DND-41 (cell line): ENCODE measurements around the gene MAGEB3.

Source experiments
- ATAC-seq: fragments of 200-7000 bp; cut with Tn5 transposase; 3 replicates; pipeline ENCODE4 v1.9.1; 2021; ENCODE audit warnings: low read depth; ENCODE audit not compliant: insufficient read depth
- DNase-seq: peaks from one replicate; pipeline ENCODE4 v3.0.0-alpha.2; 2020
- H2AFZ ChIP-seq: 2 replicates; pipeline ENCODE4 v1.6.0; 2012; ENCODE audit warnings: low read depth, low read length
- H3K27ac ChIP-seq: 2 replicates; pipeline ENCODE4 v1.5.1; 2012; ENCODE audit warnings: low read length, inconsistent platforms
- H3K27me3 ChIP-seq: fragments of 200-600 bp; sonication (generic); 2 replicates; pipeline ENCODE4 v1.6.0; 2012; ENCODE audit warnings: low read length, mild to moderate bottlenecking, inconsistent platforms; ENCODE audit not compliant: insufficient read depth, poor library complexity
- H3K36me3 ChIP-seq: 2 replicates; pipeline ENCODE4 v1.5.1; 2012; ENCODE audit warnings: low read length, inconsistent platforms; ENCODE audit not compliant: insufficient read depth
- H3K4me1 ChIP-seq: 2 replicates; pipeline ENCODE4 v1.5.1; 2012; ENCODE audit warnings: mild to moderate bottlenecking, low read length; ENCODE audit not compliant: insufficient read depth
- H3K4me2 ChIP-seq: 2 replicates; pipeline ENCODE4 v1.6.0; 2012; ENCODE audit warnings: mild to moderate bottlenecking, moderate library complexity, low read length, inconsistent platforms; ENCODE audit not compliant: insufficient read depth
- H3K4me3 ChIP-seq, 2 experiments: fragments of 200-600 bp in 1 of 2; shearing (Covaris generic) in 1 of 2; 2 replicates each; pipeline ENCODE4 v1.5.1; 2012 to 2016; ENCODE audit warnings: inconsistent platforms in 2 of 2, low read length in 2 of 2, mild to moderate bottlenecking in 2 of 2, low read depth in 1 of 2, moderate library complexity in 1 of 2
- H3K79me2 ChIP-seq: 2 replicates; pipeline ENCODE4 v1.6.0; 2012; ENCODE audit warnings: low read length, inconsistent platforms; ENCODE audit not compliant: insufficient read depth
- H3K9ac ChIP-seq: 2 replicates; pipeline ENCODE4 v1.6.0; 2012; ENCODE audit warnings: low read depth, mild to moderate bottlenecking, inconsistent platforms, low read length, moderate library complexity
- H3K9me3 ChIP-seq: 2 replicates; pipeline ENCODE4 v1.5.1; 2012; ENCODE audit warnings: low read length, moderate library complexity, mild to moderate bottlenecking, inconsistent platforms; ENCODE audit not compliant: insufficient read depth, severe bottlenecking
- H4K20me1 ChIP-seq: 2 replicates; pipeline ENCODE4 v1.6.0; 2012; ENCODE audit warnings: low read length; ENCODE audit not compliant: insufficient read depth
- CTCF ChIP-seq: IDR thresholded peaks from 2 replicates; pipeline ENCODE4 v1.5.1; 2012; ENCODE audit warnings: borderline replicate concordance, low read length, moderate library complexity, mild to moderate bottlenecking; ENCODE audit not compliant: poor library complexity, severe bottlenecking; ENCODE audit errors: extremely low read depth
- EZH2 ChIP-seq: IDR thresholded peaks from 3 replicates; pipeline ENCODE4 v1.6.1; 2012; ENCODE audit warnings: borderline replicate concordance, low read depth, mild to moderate bottlenecking, moderate library complexity, low read length, inconsistent platforms; ENCODE audit not compliant: severe bottlenecking

MAGEB3 gene

GRCh38 chrX:30270639-30271038 is 40.2 kb downstream of the MAGEB3 start:
- H3K36me3 ChIP-seq = no peaks in the 10 kb centered on the region
- TF ChIP-seq CTCF = no peak
- TF ChIP-seq EZH2 = no peak
- no peak overlapping the region for H3K27ac ChIP-seq
- DNase-seq = no peak
- ATAC-seq = no peak
- H3K79me2 ChIP-seq = no peaks in the 10 kb centered on the region
- no peak overlapping the region for H2AFZ ChIP-seq
- no peaks in the 10 kb centered on the region for H3K27me3 ChIP-seq
- no peak overlapping the region for H3K4me3 ChIP-seq
- H3K9me3 ChIP-seq = no peaks in the 10 kb centered on the region
- no peaks in the 10 kb centered on the region for H3K4me1 ChIP-seq
- H4K20me1 ChIP-seq = no peaks in the 10 kb centered on the region
- no peak overlapping the region for H3K9ac ChIP-seq
- H3K4me2 ChIP-seq = no peak overlapping the region

DNA sequence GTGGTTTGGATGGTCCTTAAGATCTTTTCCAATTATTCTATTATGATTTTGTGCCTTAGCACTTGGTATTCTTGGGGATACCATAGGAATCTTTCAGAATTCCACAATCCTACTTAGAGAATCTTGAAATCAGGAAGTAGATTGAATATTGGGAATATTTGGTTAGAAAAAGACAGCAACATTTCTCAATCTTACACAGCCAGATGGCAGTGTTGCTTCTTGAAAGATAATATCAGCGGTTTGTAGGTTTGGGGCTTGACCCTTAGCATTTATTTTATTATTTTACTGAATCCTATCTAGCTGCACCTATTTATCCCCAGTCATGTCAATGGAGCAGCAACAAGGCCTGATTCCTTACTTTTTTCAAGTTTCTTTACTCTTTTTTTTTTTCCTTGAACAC is 45.0 kb downstream of the MAGEB3 start:
- H3K9me3 ChIP-seq = no peaks in the 10 kb centered on the region
- H3K4me3 ChIP-seq = no peak overlapping the region

DNA sequence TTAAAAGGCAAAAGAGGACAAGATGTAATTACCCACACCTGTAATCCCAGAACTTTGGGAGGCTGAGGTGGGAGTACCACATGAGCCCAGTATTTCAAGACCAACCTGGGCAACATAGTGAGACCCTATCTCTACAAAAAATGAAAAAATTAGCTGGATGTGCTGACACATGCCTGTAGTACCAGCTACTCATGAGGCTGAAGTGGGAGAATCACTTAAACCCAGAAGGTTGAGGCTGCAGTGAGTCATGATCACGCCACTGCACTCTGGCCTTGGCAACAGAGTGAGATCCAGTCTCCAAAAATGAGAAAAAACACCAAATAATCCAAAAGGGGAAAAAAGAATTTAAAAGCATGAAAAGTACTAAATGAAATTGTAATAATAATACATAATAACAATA is 47.9 kb downstream of the MAGEB3 start:
- ATAC-seq (no peak), DNase-seq (no peak)
- H3K27ac ChIP-seq = no peak overlapping the region
- no peaks in the 10 kb centered on the region for H4K20me1 ChIP-seq
- no peak overlapping the region for H3K4me3 ChIP-seq
- H3K9ac ChIP-seq = no peak overlapping the region
- no peaks in the 10 kb centered on the region for H3K27me3 ChIP-seq
- no peak overlapping the region for H2AFZ ChIP-seq
- no peaks in the 10 kb centered on the region for H3K79me2 ChIP-seq
- H3K36me3 ChIP-seq = no peaks in the 10 kb centered on the region
- H3K9me3 ChIP-seq = no peaks in the 10 kb centered on the region
- TF ChIP-seq EZH2 = no peak
- TF ChIP-seq CTCF = no peak
- peaks cover 12% of the 10 kb centered on the region for H3K4me1 ChIP-seq
- no peak overlapping the region for H3K4me2 ChIP-seq

More for the DNA sequence above, 45.0 kb downstream of the MAGEB3 start:
- Histone ChIP-seq H3K4me1 (peaks cover 9% of the 10 kb centered on the region), H3K27ac (no peak overlapping the region), H4K20me1 (no peaks in the 10 kb centered on the region), H3K27me3 (no peaks in the 10 kb centered on the region), H2AFZ (no peak overlapping the region), H3K79me2 (no peaks in the 10 kb centered on the region), H3K36me3 (no peaks in the 10 kb centered on the region), H3K9ac (no peak overlapping the region), H3K4me2 (no peak overlapping the region)
- no peak for ATAC-seq
- no peak for DNase-seq
- TF ChIP-seq EZH2 (no peak), CTCF (peak; percentile 14)

GRCh38 chrX:30280428-30280827 is 50.0 kb downstream of the MAGEB3 start:
- H3K36me3 ChIP-seq = no peaks in the 10 kb centered on the region
- peaks cover 12% of the 10 kb centered on the region for H3K4me1 ChIP-seq
- H3K9me3 ChIP-seq = no peaks in the 10 kb centered on the region
- no peak overlapping the region for H3K4me3 ChIP-seq
- no peak overlapping the region for H3K27ac ChIP-seq
- ATAC-seq (peak; percentile 95), DNase-seq (peak; percentile 15)
- H3K27me3 ChIP-seq = no peaks in the 10 kb centered on the region
- no peak overlapping the region for H3K9ac ChIP-seq
- H3K4me2 ChIP-seq = peak overlapping the region; percentile 31; the same call in 1 of the 2 replicates
- no peaks in the 10 kb centered on the region for H4K20me1 ChIP-seq
- TF ChIP-seq EZH2 = no peak
- TF ChIP-seq CTCF = no peak
- no peaks in the 10 kb centered on the region for H3K79me2 ChIP-seq
- no peak overlapping the region for H2AFZ ChIP-seq
